ENCODE measurements around the gene LRRC23. TPM values are rescaled to one million over a fixed set of nuclear protein-coding genes. Genes with fewer than 3 reads are reported as not detected.

LRRC23 gene
- total RNA-seq (ENCODE audit: low replicate concordance) = 10.6 and 15.7 TPM in 2 replicates

GRCh38 chr12:6904280-6905276, at the start of gene LRRC23:
Gene LRRC23 (plus strand): TSS chr12:6904822. CDS start chr12:6905634, 812 bp downstream.

GRCh38 chr12:6867413-6868210, 37.0 kb upstream of the LRRC23 start, which contains the start of gene TPI1:
Gene TPI1 (plus strand): TSS chr12:6867531. CDS start chr12:6867567, 36 bp downstream.

GRCh38 chr12:6873094-6874014, 31.3 kb upstream of the LRRC23 start, which contains the start of gene SPSB2:
Gene SPSB2 (minus strand): TSS chr12:6873303. CDS start chr12:6872901, 402 bp downstream.

GRCh38 chr12:6914246-6914946, 9.8 kb downstream of the LRRC23 start, which contains the start of gene ENO2:
Gene ENO2 (plus strand): TSS chr12:6914580. CDS start chr12:6915833, 1,253 bp downstream.

GRCh38 chr12:6927379-6928021, 22.9 kb downstream of the LRRC23 start, which contains the start of gene ATN1:
Gene ATN1 (plus strand): TSS chr12:6927959. CDS start chr12:6934002, 6,043 bp downstream.

GRCh38 chr12:6943722-6944380, 39.2 kb downstream of the LRRC23 start, which contains the start of the genes C12orf57 and RNU7-1:
Gene C12orf57 (plus strand): TSS chr12:6944022. CDS start chr12:6944122, 100 bp downstream.
Gene RNU7-1 (plus strand): TSS chr12:6943816.

GRCh38 chr12:6950811-6951540, 46.4 kb downstream of the LRRC23 start, which contains the start of gene PTPN6:
Gene PTPN6 (plus strand): TSS chr12:6951356. CDS start chr12:6951513, 157 bp downstream.

Other genes starting within 250 kb of the LRRC23 start
- 22.7 and 27.0 TPM in 2 replicates for gene ING4, start 241.7 kb upstream of the LRRC23 start, total RNA-seq (ENCODE audit: low replicate concordance)
- gene ZNF384, start 215.4 kb upstream of the LRRC23 start, total RNA-seq (ENCODE audit: low replicate concordance) = 8.3 TPM in 2 replicates
- gene PIANP, start 204.0 kb upstream of the LRRC23 start, total RNA-seq (ENCODE audit: low replicate concordance) = under 0.01 and 0.38 TPM in 2 replicates
- gene COPS7A, start 180.8 kb upstream of the LRRC23 start, total RNA-seq (ENCODE audit: low replicate concordance) = 87.9 and 180 TPM in 2 replicates
- 66.7 and 158 TPM in 2 replicates for gene MLF2, start 151.7 kb upstream of the LRRC23 start, total RNA-seq (ENCODE audit: low replicate concordance)
- 43.6 and 51.7 TPM in 2 replicates for gene PTMS, start 138.5 kb upstream of the LRRC23 start, total RNA-seq (ENCODE audit: low replicate concordance)
- gene LAG3, start 132.3 kb upstream of the LRRC23 start, total RNA-seq (ENCODE audit: low replicate concordance) = 0.15 TPM in 1 of 2 replicates, not detected in the other
- 0.23 and 0.47 TPM in 2 replicates for gene CD4, start 115.3 kb upstream of the LRRC23 start, total RNA-seq (ENCODE audit: low replicate concordance)
- 1.3 and 4.3 TPM in 2 replicates for gene GPR162, start 83.0 kb upstream of the LRRC23 start, total RNA-seq (ENCODE audit: low replicate concordance)
- 74.8 and 101 TPM in 2 replicates for gene P3H3, start 76.4 kb upstream of the LRRC23 start, total RNA-seq (ENCODE audit: low replicate concordance)
- 1.7 and 1.8 TPM in 2 replicates for gene GNB3, start 63.9 kb upstream of the LRRC23 start, total RNA-seq (ENCODE audit: low replicate concordance)
- 0.59 and 4.4 TPM in 2 replicates for gene CDCA3, start 53.5 kb upstream of the LRRC23 start, total RNA-seq (ENCODE audit: low replicate concordance)
- gene USP5, start 52.7 kb upstream of the LRRC23 start, total RNA-seq (ENCODE audit: low replicate concordance) = 82.5 and 88.9 TPM in 2 replicates
- gene TPI1, start 37.3 kb upstream of the LRRC23 start, total RNA-seq (ENCODE audit: low replicate concordance) = 1,121 and 1,519 TPM in 2 replicates
- gene SPSB2, start 31.5 kb upstream of the LRRC23 start, total RNA-seq (ENCODE audit: low replicate concordance) = 5.6 and 7.4 TPM in 2 replicates
- gene ENO2, start 9.8 kb downstream of the LRRC23 start, total RNA-seq (ENCODE audit: low replicate concordance) = 20.3 and 32.5 TPM in 2 replicates
- 4.0 and 6.4 TPM in 2 replicates for gene ATN1, start 23.1 kb downstream of the LRRC23 start, total RNA-seq (ENCODE audit: low replicate concordance)
- gene RNU7-1, start 39.0 kb downstream of the LRRC23 start, total RNA-seq (ENCODE audit: low replicate concordance) = not detected in 2 replicates
- gene C12orf57, start 39.2 kb downstream of the LRRC23 start, total RNA-seq (ENCODE audit: low replicate concordance) = 173 and 204 TPM in 2 replicates
- 0.08 TPM in 1 of 2 replicates, not detected in the other for gene PTPN6, start 46.5 kb downstream of the LRRC23 start, total RNA-seq (ENCODE audit: low replicate concordance)
- gene PHB2, start 65.8 kb downstream of the LRRC23 start, total RNA-seq (ENCODE audit: low replicate concordance) = 101 and 164 TPM in 2 replicates
- gene EMG1, start 66.1 kb downstream of the LRRC23 start, total RNA-seq (ENCODE audit: low replicate concordance) = 28.3 and 31.1 TPM in 2 replicates
- gene LPCAT3, start 113.7 kb downstream of the LRRC23 start, total RNA-seq (ENCODE audit: low replicate concordance) = 9.6 and 12.8 TPM in 2 replicates
- gene C1S, start 155.9 kb downstream of the LRRC23 start, total RNA-seq (ENCODE audit: low replicate concordance) = 107 and 737 TPM in 2 replicates
- gene C1R, start 187.6 kb downstream of the LRRC23 start, total RNA-seq (ENCODE audit: low replicate concordance) = 82.7 and 516 TPM in 2 replicates
- 26.6 and 35.3 TPM in 2 replicates for gene C1RL, start 204.4 kb downstream of the LRRC23 start, total RNA-seq (ENCODE audit: low replicate concordance)
- gene RBP5, start 224.1 kb downstream of the LRRC23 start, total RNA-seq (ENCODE audit: low replicate concordance) = 0.08 TPM in 1 of 2 replicates, not detected in the other
- 6.1 and 10.6 TPM in 2 replicates for gene CLSTN3, start 225.5 kb downstream of the LRRC23 start, total RNA-seq (ENCODE audit: low replicate concordance)

Data from smooth muscle cell of the coronary artery (primary cell).